GM19023 (cell line): Measurements from ENCODE around the gene UNC13B.

Experiments
- ATAC-seq: cut with Tn5 transposase; IDR thresholded peaks from one replicate; pipeline ENCODE4 v1.9.1; 2021; ENCODE audit warnings: mild to moderate bottlenecking, moderate library complexity; ENCODE audit not compliant: unreplicated experiment

The UNC13B gene

DNA sequence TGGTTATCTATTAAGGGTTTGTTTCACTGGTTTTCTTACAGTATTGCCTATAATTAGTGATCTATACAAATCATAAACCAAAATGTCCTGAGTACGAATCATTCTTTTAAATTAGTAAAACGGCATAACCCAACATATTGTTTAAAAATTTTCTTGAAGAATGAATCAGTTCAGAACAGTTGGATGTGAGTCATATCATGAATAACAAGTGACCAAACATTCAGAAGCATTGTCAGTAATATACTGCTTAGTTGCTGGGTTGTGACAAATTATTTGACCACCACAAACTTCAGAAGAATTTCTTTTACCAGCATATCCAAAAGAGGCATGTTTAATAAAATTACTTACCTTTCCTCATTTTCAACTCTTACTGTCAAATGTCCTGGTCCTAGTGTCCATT is 111.2 kb downstream of the UNC13B start:
- no peak for ATAC-seq

DNA sequence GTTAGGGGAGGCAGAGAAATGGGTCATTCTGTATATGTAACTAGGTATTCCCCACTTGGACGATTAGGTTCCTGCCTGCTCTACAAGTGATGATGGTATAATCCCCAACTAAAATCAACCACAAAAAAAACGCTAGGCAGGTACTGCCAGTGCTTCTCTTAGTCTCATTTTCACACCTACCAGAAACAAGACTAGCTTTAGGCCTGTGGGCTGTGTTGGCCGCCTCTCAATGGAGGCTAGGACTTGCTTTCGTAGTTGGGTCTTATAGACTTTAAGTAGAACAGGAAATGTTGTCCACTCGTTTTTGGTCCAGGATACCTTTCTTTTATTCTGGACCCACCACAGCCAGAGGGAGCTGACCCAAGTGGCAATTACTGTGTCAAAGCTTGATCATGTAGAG is 111.8 kb downstream of the UNC13B start:
- no peak for ATAC-seq

GRCh38 chr9:35274993-35275392 is 113.2 kb downstream of the UNC13B start:
- no peak for ATAC-seq

DNA sequence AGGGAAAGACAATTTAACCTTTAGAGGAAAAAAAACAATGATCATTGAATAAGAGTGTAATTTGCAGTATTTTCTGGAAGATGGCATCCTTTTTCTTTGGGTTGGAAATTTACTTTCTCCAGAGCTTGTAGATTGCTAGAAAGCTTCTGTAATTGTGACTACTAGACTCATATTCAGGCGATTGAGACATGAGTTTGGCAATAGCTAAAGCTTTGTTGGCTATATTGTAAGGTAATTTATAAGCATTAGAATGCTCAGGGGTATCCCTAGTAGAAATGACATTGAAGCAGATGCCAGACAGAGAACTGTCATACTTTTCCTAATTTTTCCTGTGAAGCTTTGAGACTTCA is 115.3 kb downstream of the UNC13B start:
- ATAC-seq = no peak

DNA sequence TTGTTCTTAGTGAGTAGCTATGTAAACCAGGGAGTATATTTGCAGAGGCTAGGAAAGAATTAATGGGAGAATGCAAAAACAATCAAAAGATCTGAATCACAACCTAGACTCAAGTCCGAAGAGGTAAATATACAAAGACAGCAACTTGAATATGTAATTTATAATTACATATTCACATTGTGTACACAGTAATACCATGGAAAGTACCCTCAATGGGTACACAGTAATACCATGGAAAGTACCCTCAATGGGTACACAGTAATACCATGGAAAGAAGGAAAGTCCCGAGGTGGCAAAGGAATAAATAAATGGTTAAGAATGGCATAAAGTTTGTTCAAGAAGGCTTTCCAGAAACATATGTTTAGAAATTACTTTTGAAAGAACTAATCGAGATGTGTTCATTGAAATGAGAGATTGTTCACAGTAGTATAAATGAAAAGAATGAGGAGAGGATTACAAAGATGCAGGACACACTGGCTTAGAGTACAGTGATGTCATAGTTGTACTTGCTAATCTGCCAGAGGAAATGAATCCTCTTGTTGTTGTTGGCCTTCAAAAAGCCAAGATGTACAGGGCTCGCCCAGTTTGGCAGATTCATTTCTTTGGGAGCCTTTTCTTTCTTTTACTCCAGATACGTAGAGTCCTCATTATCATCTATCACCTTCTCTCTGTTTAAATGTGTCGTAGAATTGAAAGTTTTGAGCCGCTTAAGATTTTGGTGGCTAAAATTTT is 116.0 kb downstream of the UNC13B start:
- ATAC-seq = no peak

DNA sequence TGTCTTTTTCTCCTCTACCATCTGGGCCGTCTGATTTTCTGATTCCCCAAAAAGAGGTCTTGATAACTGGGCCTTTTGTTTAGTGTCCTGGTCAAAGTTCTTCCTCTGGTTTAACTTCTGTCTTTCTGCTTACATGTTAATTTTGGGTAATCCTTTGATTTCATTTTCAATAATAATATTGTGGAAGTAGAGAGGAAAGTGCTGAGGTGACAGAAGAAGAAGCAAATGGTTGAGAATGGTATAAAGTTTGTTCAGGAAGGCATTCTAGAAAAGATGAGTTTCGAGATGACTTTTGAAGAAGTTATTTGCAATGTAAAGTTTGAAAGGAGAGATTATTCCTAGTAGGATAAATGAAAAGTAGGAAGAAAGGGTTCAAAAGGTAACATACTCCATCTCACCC is 118.1 kb downstream of the UNC13B start:
- no peak for ATAC-seq

DNA sequence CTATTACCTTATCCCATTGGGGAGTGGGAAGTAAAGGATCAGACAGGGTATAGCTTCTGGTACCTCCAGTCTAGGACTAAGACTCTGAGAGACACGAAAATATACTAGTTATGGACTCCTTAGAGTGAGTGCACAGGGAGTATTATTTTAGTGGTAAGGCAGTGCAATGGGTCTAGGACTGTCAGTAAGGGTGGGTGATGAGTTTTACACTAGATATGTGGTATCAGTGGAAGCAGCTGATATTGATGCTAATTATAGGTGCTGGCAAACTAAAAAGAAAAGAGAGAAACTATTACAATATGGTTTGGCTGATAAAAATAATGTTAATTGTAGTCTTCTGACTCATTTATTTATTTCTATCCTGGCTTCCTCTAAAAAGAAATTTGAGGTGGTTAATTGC is 118.6 kb downstream of the UNC13B start:
- no peak for ATAC-seq

GRCh38 chr9:35285731-35286130 is 123.9 kb downstream of the UNC13B start:
- ATAC-seq = no peak

- no peak for ATAC-seq
Observed at GRCh38 chr9:35286381-35286780, 124.6 kb downstream of the UNC13B start.

DNA sequence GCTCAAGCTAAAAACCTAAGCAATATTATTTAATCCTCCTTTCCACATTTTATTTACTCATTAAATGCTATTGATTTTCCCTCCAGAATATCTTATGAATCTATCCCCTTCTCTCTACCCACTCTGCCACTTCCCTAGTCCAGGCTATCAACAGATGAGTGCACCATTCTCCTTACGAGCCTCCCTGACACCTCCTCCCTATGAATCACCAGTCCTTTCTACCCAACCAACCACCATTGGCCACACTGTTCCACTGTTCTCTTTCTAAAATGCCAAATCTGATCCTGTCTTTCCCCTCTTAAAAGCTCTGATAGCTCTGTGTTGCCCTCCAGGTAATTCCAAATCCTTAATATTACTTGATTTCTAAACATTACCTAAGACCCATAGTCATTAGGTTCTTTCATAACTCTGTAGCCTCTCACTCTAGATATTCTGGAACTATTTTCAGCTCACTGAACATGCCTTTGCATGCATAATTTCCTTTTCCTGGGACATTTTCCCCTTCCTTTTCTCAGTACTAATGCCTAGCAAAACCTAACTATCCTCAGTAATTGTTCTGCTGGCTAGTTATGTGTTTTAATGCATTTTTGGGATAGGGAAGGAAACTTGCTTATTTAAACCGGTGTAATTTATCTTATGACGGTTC is 126.3 kb downstream of the UNC13B start:
- ATAC-seq = no peak

- ATAC-seq = no peak
Observed at GRCh38 chr9:35288778-35289177, 127.0 kb downstream of the UNC13B start.

DNA sequence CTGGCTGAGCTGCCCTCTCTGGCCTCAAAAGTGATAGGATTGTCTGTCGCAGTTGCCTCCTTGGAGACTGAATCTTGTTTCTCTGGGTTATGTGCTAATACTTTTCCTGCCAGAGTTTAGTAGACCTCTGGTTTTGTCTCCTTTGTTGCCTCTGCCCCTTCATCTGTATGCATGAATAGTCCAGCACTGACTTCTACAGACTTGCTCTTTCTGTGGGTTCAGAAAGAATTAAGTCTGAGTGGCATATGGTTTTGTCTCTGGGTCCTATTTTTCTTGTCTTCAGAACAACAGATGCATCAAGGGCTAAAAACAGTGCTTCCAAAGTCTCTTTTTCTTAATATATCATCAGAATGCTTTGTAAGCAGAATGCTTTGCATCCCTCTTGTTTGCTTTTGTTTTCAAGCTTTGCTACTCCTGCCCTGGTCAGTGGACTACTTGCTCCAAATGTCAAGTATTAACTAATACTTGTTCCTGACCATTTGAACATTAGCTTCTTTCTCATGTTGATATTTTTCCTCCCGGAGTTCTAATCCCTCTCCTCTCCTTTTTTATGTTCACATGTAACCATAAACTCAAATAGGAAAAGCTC is 131.7 kb downstream of the UNC13B start:
- no peak for ATAC-seq

DNA sequence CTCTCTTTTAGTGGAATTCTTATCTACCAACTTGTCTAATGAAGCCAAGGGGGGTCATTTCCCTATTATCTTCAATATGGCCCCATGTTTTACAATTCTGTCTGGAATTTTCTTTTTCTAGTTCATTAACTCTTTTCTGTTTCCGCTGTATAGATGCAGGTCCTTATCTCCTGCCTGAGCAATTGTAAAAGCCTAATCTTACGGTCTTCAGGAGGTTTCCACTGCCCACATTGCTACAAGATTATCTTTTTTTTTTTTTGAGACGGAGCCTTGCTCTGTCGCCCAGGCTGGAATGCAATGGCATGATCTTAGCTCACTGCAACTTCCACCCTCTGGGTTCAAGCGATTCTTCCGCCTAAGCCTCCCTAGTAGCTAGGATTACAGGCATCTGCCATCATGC is 132.3 kb downstream of the UNC13B start:
- no peak for ATAC-seq

DNA sequence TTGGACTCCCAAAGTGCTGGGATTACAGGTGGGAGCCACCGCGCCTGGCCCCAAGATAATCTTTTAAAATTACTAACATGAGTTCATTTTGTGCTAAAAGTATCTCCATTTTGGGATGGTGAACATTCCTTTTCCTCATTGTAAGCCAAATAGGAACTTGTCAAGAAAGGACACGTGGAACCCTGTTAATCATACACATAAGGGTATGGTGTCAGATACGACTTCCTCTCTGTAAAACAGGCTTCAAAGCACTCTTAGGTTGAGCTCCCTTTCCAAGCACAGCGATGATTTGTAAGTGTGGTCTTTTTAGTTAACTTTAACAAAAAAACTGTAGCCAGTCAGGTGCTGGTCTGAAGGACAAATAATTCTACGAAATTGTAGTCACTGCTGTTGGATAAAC is 132.7 kb downstream of the UNC13B start:
- ATAC-seq = no peak

- no peak for ATAC-seq
Observed at GRCh38 chr9:35295369-35296036, 133.7 kb downstream of the UNC13B start.

DNA sequence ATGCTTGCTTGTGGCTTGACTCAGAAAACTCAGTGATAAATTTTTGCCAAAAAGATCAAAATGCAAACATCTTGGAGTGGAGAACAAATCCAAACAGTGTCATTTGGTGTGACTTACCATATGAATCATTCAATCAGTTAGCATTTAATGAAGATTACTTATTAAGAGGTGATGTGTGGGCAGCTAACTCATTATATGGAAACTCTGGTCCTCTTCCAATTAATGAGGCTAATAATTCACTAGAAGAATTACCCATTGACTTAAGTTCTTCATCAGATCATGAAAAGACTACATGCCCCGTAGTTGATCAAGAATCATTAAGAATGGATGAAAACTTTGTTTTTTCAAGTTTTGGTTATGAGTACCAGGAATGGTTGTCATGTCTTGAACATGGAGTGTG is 141.8 kb downstream of the UNC13B start:
- no peak for ATAC-seq

DNA sequence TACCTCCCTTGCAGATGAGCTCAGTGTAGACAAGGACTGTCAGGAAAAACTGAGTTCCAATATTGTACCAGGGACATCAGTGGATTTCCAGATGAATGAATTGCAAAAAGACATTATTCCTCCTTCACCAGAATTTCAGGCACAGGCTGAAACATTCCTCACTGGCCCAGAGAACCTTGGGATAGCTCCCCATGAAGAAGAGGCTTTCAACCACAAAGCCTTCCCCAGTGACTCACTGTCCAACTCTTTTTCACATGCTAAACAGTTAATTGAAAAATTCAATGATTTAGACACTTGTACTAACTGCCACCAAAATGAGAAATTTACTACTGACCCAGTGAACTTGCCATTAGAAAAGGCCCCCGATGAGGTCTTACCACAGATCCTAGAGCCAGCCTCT is 144.5 kb downstream of the UNC13B start:
- ATAC-seq = no peak

- ATAC-seq = no peak
Observed at GRCh38 chr9:35308316-35308715, 146.5 kb downstream of the UNC13B start.

- no peak for ATAC-seq
Observed at GRCh38 chr9:35311891-35312639, 150.3 kb downstream of the UNC13B start.

GRCh38 chr9:35313460-35313859 is 151.7 kb downstream of the UNC13B start:
- ATAC-seq = no peak

GRCh38 chr9:35313916-35314315 is 152.1 kb downstream of the UNC13B start:
- no peak for ATAC-seq
